Heart right ventricle (tissue), 16 donors: Measurements from ENCODE around the gene IQGAP2. TPM values are rescaled to one million over a fixed set of nuclear protein-coding genes. Genes with fewer than 3 reads are reported as not detected.
"Not testable (repeated sequence)": the region's sequence is repeated elsewhere in the genome, so short reads cannot be mapped to it uniquely, and the experiment has no call there.

Source experiments
- ATAC-seq, 8 donors: fragments of 200-7000 bp; cut with Tn5 transposase; one replicate each; pipeline ENCODE4 v1.9.1; 2020; ENCODE audit warnings: mild to moderate bottlenecking in 8 of 8, moderate library complexity in 8 of 8, moderate number of reproducible peaks in 1 of 8
- DNase-seq, 2 donors: peaks; one replicate each; pipeline ENCODE4 v3.0.0-alpha.2; 2020
- H3K27ac ChIP-seq, 10 donors: fragments of 200-600 bp; sonication (generic) in 2 of 10; one replicate each; pipeline versions ENCODE4 v1.5.0 to v1.8.0; 2020 to 2022; ENCODE audit warnings: mild to moderate bottlenecking in 3 of 10
- H3K27me3 ChIP-seq, 7 donors: fragments of 200-600 bp; one replicate each; pipeline ENCODE4 v1.8.0; 2021 to 2022; ENCODE audit warnings: mild to moderate bottlenecking in 2 of 7
- H3K36me3 ChIP-seq, 9 donors: fragments of 200-600 bp; sonication (generic) in 1 of 9; one replicate each; pipeline versions ENCODE4 v1.5.0 to v1.8.0; 2020 to 2022; ENCODE audit warnings: mild to moderate bottlenecking in 2 of 9
- H3K4me1 ChIP-seq, 9 donors: fragments of 200-600 bp; sonication (generic) in 1 of 9; one replicate each; pipeline versions ENCODE4 v1.5.0 to v1.8.0; 2020 to 2022; ENCODE audit warnings: mild to moderate bottlenecking in 4 of 9
- H3K4me3 ChIP-seq, 10 donors: fragments of 200-600 bp; sonication (generic) in 2 of 10; one replicate each; pipeline versions ENCODE4 v1.5.0 to v1.8.0; 2020 to 2022; ENCODE audit warnings: mild to moderate bottlenecking in 7 of 10, moderate library complexity in 2 of 10
- H3K9me3 ChIP-seq, 11 donors: fragments of 200-600 bp in 10 of 11; sonication (generic) in 2 of 11; one replicate each; pipeline versions ENCODE4 v1.5.0 to v1.8.0; 2013 to 2022; ENCODE audit warnings: mild to moderate bottlenecking in 2 of 11, control low read depth in 1 of 11, moderate library complexity in 1 of 11
- CTCF ChIP-seq, 9 donors: fragments of 200-600 bp; sonication (generic) in 2 of 9; IDR thresholded peaks; one replicate each; pipeline versions ENCODE4 v1.5.0 to v1.8.0; 2021 to 2022; ENCODE audit warnings: antibody characterized with exemption in 9 of 9, mild to moderate bottlenecking in 5 of 9, moderate library complexity in 1 of 9
- WGBS, 2 donors: extraction: QIAGEN DNeasy Blood & Tissue Kit; methylation state at CpG; one replicate each; pipeline ENCODE4 v1.1.7; 2013; ENCODE audit warnings: inconsistent platforms in 1 of 2; 5-methylcytosine and 5-hydroxymethylcytosine counted together
- intact Hi-C, 10 donors: fragments of 100-400 bp; cut with DNase I; formaldehyde crosslinking; loops; one replicate each; pipeline versions ENCODE4 v1.11.1 to v1.14.2; 2022
- polyA plus RNA-seq, 2 donors: library from polyadenylated mRNA; stranded (reverse); fragments of 200-250 nt; gene quantifications; one replicate each; pipeline ENCODE4 v1.2.3, GENCODE V29; 2013
- total RNA-seq, 10 donors: library from RNA; stranded (reverse); fragmentation: NEBNext Ultra II Directional in 3 of 10; extraction: Animal tissue kit (Norgen Biotek cat#: 25700) in 3 of 10; gene quantifications; one replicate each; pipeline versions ENCODE4 v1.2.1 to v1.2.4, GENCODE V29; 2021 to 2023
- donor health status: Arrhythmogenic right ventricular cardiomyopathy.
- donor health status: ischemic (EF 13 %, LVEDD 7.1; RV severe dilation, severe dysfunction).
- donor health status: healthy with polysubstance abuse.
- donor health status: DM: no; HTN: yes; CAD: no.
- donor health status: DM: no; HTN: no; CAD: no.
- donor health status: ischemic (EF 25% LVEDD 6.9; RV normal size, moderate dysfunction).
- donor health status: ischemic (EF 25% LVEDD 5.7; RV mildly dilated, moderate dysfunction).
- donor health status: healthy.
- donor health status: DM: yes; HTN: yes; CAD: no.
- donor health status: Ischemic cardiomyopathy.
- donor health status: ischemic (EF 35%, LVEDD 5.7; RV mildly dilated, moderate dysfunction).
- donor health status: nonischemic (EF 11% LVEDD 7.7; RV severe dilation, severe dysfunction).
- donor health status: DM: yes; HTN: yes; CAD: no.
- donor health status: PGD.
- donor health status: ischemic (EF 29% LVEDD 5.4; RV normal size, mild dysfunction).
- donor health status: nonischemic (EF 23%, LVEDD 6.1; RV moderate dilation, normal function).

Gene IQGAP2
- total and polyA plus RNA-seq, 12 donors = 2.5 to 22.3 (median 5.0) TPM

- intact Hi-C loops = no loop called here
- no peaks in the 10 kb centered on the region for H3K4me1 ChIP-seq
- DNase-seq (no peak), ATAC-seq (no peak)
- H3K36me3 ChIP-seq = no peaks in the 10 kb centered on the region
- H3K9me3 ChIP-seq = peaks cover 0 to 5% (median 0%) of the 10 kb centered on the region in 11 donors
- WGBS, 2 donors = 48 to 56% methylated on average over 4 of the region's 4 CpGs
- H3K27ac ChIP-seq = no peak overlapping the region
- H3K27me3 ChIP-seq = peaks cover 0 to 6% (median 0%) of the 10 kb centered on the region in 7 donors
- no peak for TF ChIP-seq CTCF (IDR thresholded peaks at IDR 0.05)
- H3K4me3 ChIP-seq = no peak overlapping the region
Observed at GRCh38 chr5:76514292-76514691, 111.2 kb downstream of the IQGAP2 start.

GRCh38 chr5:76514713-76515112, 111.6 kb downstream of the IQGAP2 start:
- DNase-seq = no peak
- 66 to 71% methylated on average over 2 of the region's 2 CpGs for WGBS, 2 donors

GRCh38 chr5:76517334-76517733, 114.2 kb downstream of the IQGAP2 start:
- H3K27me3 ChIP-seq = peaks cover 0 to 6% (median 0%) of the 10 kb centered on the region in 7 donors
- TF ChIP-seq CTCF (IDR thresholded peaks at IDR 0.05) = no peak
- peaks cover 0 to 5% (median 0%) of the 10 kb centered on the region in 11 donors for H3K9me3 ChIP-seq
- DNase-seq (no peak), ATAC-seq (no peak)
- H3K4me3 ChIP-seq = no peak overlapping the region
- no peak overlapping the region for H3K27ac ChIP-seq
- no peaks in the 10 kb centered on the region for H3K36me3 ChIP-seq
- intact Hi-C loops = no loop called here
- H3K4me1 ChIP-seq = peaks cover 0 to 13% (median 0%) of the 10 kb centered on the region in 9 donors
- WGBS, 2 donors = 96 to 98% methylated on average over 3 of the region's 3 CpGs

More at GRCh38 chr5:76514713-76515112, 111.6 kb downstream of the IQGAP2 start:
- no peak for ATAC-seq
- Histone ChIP-seq H3K4me1 (no peaks in the 10 kb centered on the region), H3K27ac (no peak overlapping the region), H3K27me3 (peaks cover 0 to 6% (median 0%) of the 10 kb centered on the region in 7 donors), H3K9me3 (peaks cover 0 to 5% (median 0%) of the 10 kb centered on the region in 11 donors), H3K4me3 (no peak overlapping the region), H3K36me3 (no peaks in the 10 kb centered on the region)
- TF ChIP-seq CTCF (IDR thresholded peaks at IDR 0.05) = no peak
- intact Hi-C loops = no loop called here

GRCh38 chr5:76518246-76518645, 115.2 kb downstream of the IQGAP2 start:
- H3K9me3 ChIP-seq, intact Hi-C loops, H3K27ac ChIP-seq, H3K36me3 ChIP-seq, H3K27me3 ChIP-seq, ATAC-seq, DNase-seq, H3K4me3 ChIP-seq: not testable (repeated sequence)
- H3K4me1 ChIP-seq = peaks cover 0 to 13% (median 0%) of the 10 kb centered on the region in 9 donors
- WGBS, 2 donors = 63 to 74% methylated on average over 5 of the region's 5 CpGs

GRCh38 chr5:76521240-76521758, 118.2 kb downstream of the IQGAP2 start:
- Histone ChIP-seq H3K27me3 (no peaks in the 10 kb centered on the region), H3K36me3 (no peaks in the 10 kb centered on the region), H3K27ac (peak overlapping the region in 2 of 10 donors; percentile 44 to 61), H3K4me3 (no peak overlapping the region), H3K9me3 (peaks cover 0 to 5% (median 0%) of the 10 kb centered on the region in 11 donors), H3K4me1 (peaks cover 0 to 13% (median 0%) of the 10 kb centered on the region in 9 donors)
- 44 to 61% methylated on average over 6 of the region's 6 CpGs for WGBS, 2 donors
- no peak for DNase-seq
- no peak for TF ChIP-seq CTCF (IDR thresholded peaks at IDR 0.05)
- intact Hi-C loops = no loop called here
- peak in 6 of 8 donors; percentile 12 to 73 (median 51) for ATAC-seq
